Measurements from ENCODE around the gene CNPY4. TPM values are rescaled to one million over a fixed set of nuclear protein-coding genes. Genes with fewer than 3 reads are reported as not detected.

The CNPY4 gene
- total RNA-seq, 2 donors from 2014 or later, result 0.99 to 2.3 TPM

DNA sequence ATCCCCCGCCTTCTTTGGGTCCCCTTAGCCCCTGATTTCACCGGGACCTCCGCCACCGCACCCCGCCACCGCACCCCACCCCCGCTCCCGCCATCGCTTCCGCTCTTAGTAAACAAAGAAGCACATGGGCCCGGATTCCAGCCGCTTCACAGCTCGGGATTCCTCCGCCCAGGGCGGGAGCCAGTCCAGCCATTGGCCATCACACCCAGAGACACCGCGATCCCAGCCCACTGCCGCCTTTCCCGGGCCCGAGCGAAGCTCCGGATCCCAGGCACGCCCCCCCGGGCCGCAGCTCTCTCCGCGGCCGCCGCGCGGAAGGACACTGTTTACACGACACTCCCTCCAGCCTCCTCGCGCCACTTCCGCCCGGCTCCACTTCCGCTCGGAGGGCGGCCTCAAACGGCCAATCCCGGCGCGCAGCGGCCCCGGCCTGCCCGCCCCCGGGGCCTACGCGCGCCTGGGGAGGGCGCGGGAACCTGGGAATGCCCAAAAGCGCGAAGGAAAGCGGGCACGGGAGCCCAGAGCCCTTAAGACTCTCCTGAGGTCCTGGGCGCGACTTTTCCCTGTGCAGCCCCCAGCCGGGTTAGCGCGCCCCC is 18.9 kb upstream of the CNPY4 start:
- intact Hi-C loops (cut with DNase I), result no loop called here
- H3K27ac ChIP-seq, result peak overlapping the region; percentile 84 to 96 (median 90)
- DNase-seq (peak; percentile 91 to 94 (median 92)), ATAC-seq (peak; percentile 84)
- peaks cover 14 to 28% of the 10 kb centered on the region in 2 donors for H3K36me3 ChIP-seq (replicated peaks in 1 of 2; ENCODE audit: insufficient read depth in 1 of 2, low read depth in 2 of 2)
- no peaks in the 10 kb centered on the region for H3K9me3 ChIP-seq
- WGBS, 2 donors, result 0 to 1% methylated on average over 17 to 60 of the region's 61 CpGs
- H3K4me1 ChIP-seq, result peaks cover 27% of the 10 kb centered on the region
- H3K27me3 ChIP-seq, result no peaks in the 10 kb centered on the region
- peak overlapping the region; percentile 57 to 75 for H3K4me3 ChIP-seq
- TF ChIP-seq CTCF (IDR thresholded peaks at IDR 0.05), result peak in 1 of 7 experiments; percentile 15
- peak in 2 of 3 donors; percentile 39 to 61 for TF ChIP-seq POLR2A (IDR thresholded peaks at IDR 0.05)

- Histone ChIP-seq H3K4me1 (peaks cover 27% of the 10 kb centered on the region), H3K27me3 (no peaks in the 10 kb centered on the region), H3K4me3 (peak within 1 kb of the TSS; percentile 63 to 75), H3K36me3 (replicated peaks in 1 of 2; ENCODE audit: insufficient read depth in 1 of 2, low read depth in 2 of 2) (peaks cover 8 to 24% of the 10 kb centered on the region in 2 donors), H3K9me3 (no peaks in the 10 kb centered on the region), H3K27ac (peak within 1 kb of the TSS; percentile 87 to 96 (median 90))
- TF ChIP-seq POLR2A (IDR thresholded peaks at IDR 0.05) (peak in 1 of 3 donors; percentile 49), CTCF (IDR thresholded peaks at IDR 0.05) (no peak)
- intact Hi-C loops (cut with DNase I), result no loop called here
- ATAC-seq (peak; percentile 92), DNase-seq (peak; percentile 98 to 99 (median 98))
- 0 to 1% methylated on average over 1 to 53 of the region's 80 CpGs for WGBS, 2 donors
Observed at GRCh38 chr7:100101016-100101862, 18.2 kb upstream of the CNPY4 start, which contains the start of the genes AP4M1 and MCM7. Gene AP4M1, plus strand, starts transcription at chr7:100101643. Its CDS starts 72 bp downstream, at chr7:100101715. Gene MCM7, minus strand, starts transcription at chr7:100101397. Its CDS starts 103 bp downstream, at chr7:100101294.

DNA sequence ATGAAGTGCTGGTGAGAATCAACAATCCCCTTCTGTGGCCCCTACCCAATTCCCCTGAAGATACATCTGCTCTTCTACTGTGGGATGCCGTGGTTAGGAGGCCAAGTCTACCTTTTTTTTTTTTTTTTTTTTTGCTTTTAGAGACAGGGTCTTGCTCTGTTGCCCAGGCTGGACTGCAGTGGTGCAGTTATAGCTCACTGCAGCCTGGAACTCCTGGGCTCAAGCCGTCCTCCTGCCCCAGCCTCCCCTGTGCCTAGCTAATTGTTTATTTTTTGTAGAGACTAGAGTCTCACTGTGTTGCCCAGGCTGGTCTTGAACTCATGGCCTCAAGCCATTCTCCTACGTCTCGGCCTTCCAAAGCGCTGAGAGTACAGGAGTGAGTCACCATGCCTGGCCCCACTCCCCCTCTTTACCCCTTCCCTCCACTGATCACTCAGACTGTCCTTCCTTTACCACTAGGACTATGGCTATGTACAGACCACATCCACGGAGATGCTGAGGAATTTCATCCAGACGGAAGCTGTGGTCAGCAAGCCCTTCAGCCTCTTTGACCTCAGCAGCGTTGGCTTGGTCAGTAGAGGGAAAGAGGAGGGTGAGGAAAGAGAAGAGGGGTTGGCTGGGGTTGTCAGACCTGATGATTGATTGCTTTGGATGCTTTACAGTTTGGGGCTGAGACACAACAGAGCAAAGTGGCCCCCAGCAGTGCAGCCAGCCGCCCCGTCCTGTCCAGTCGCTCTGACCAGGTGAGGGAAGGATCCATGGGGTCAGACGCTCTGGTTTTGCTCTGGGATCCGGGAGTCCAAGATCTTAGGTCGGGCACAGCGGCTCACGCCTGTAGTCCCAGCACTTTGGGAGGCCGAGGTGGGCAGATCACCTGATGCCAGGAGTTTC is 16.2 kb upstream of the CNPY4 start:
- H3K27me3 ChIP-seq, result no peaks in the 10 kb centered on the region
- H3K4me3 ChIP-seq, result no peak overlapping the region
- peaks cover 0 to 14% of the 10 kb centered on the region in 2 donors for H3K36me3 ChIP-seq (replicated peaks in 1 of 2; ENCODE audit: insufficient read depth in 1 of 2, low read depth in 2 of 2)
- intact Hi-C loops (cut with DNase I), result no loop called here
- no peak overlapping the region for H3K27ac ChIP-seq
- H3K9me3 ChIP-seq, result no peaks in the 10 kb centered on the region
- DNase-seq (no peak), ATAC-seq (no peak)
- peaks cover 27% of the 10 kb centered on the region for H3K4me1 ChIP-seq
- TF ChIP-seq CTCF (IDR thresholded peaks at IDR 0.05) (no peak), POLR2A (IDR thresholded peaks at IDR 0.05) (no peak)
- 87 to 89% methylated on average over 13 to 17 of the region's 17 CpGs for WGBS, 2 donors

- H3K9me3 ChIP-seq, result no peaks in the 10 kb centered on the region
- intact Hi-C loops (cut with DNase I), result no loop called here
- no peak for TF ChIP-seq POLR2A (IDR thresholded peaks at IDR 0.05)
- no peak for TF ChIP-seq CTCF (IDR thresholded peaks at IDR 0.05)
- H3K27me3 ChIP-seq, result no peaks in the 10 kb centered on the region
- no peak overlapping the region for H3K4me3 ChIP-seq
- H3K4me1 ChIP-seq, result peaks cover 13% of the 10 kb centered on the region
- WGBS, 2 donors, result 96 to 100% methylated on average over 4 of the region's 4 CpGs
- H3K27ac ChIP-seq, result no peak overlapping the region
- no peak for ATAC-seq
- DNase-seq, result no peak
- H3K36me3 ChIP-seq (replicated peaks in 1 of 2; ENCODE audit: insufficient read depth in 1 of 2, low read depth in 2 of 2), result peaks cover 0 to 14% of the 10 kb centered on the region in 2 donors
Observed at GRCh38 chr7:100105534-100105933, 13.9 kb upstream of the CNPY4 start.

Data from body of pancreas (tissue), 4 donors.